ENCODE results near the gene TRPM4. TPM values are rescaled to one million over a fixed set of nuclear protein-coding genes. Genes with fewer than 3 reads are reported as not detected.
A peak's percentile ranks its signal among the peaks of the same experiment; 100 is the strongest.
"Not testable (repeated sequence)": the region's sequence is repeated elsewhere in the genome, so short reads cannot be mapped to it uniquely, and the experiment has no call there.

Gene TRPM4
- total RNA-seq, 6 donors from 2014 or later = 23.9 to 120 (median 49.3) TPM

- H3K27ac ChIP-seq = no peak overlapping the region
- DNase-seq = no peak
- H3K4me3 ChIP-seq = no peak overlapping the region
- 75 to 85% methylated on average over 6 of the region's 6 CpGs for WGBS, 2 donors
- H3K27me3 ChIP-seq = no peaks in the 10 kb centered on the region
- peaks cover 0 to 6% (median 0%) of the 10 kb centered on the region in 4 donors for H3K4me1 ChIP-seq
- no peaks in the 10 kb centered on the region for H3K9me3 ChIP-seq
- no peak for ATAC-seq (ENCODE audit: low FRiP score in 2 of 2)
- H3K36me3 ChIP-seq = no peaks in the 10 kb centered on the region
- TF ChIP-seq CTCF (IDR thresholded peaks at IDR 0.05) (no peak), POLR2AphosphoS5 (IDR thresholded peaks at IDR 0.05) (no peak), EP300 (IDR thresholded peaks at IDR 0.05) (no peak), POLR2A (IDR thresholded peaks at IDR 0.05) (no peak)
Measured at GRCh38 chr19:49222011-49222410, 64.4 kb downstream of the TRPM4 start.

- WGBS, 2 donors = 73 to 79% methylated on average over 4 of the region's 4 CpGs
- no peak for ATAC-seq (ENCODE audit: low FRiP score in 2 of 2)
- Histone ChIP-seq H3K4me3 (no peak overlapping the region), H3K27ac (no peak overlapping the region), H3K4me1 (peaks cover 0 to 6% (median 0%) of the 10 kb centered on the region in 4 donors), H3K36me3 (no peaks in the 10 kb centered on the region), H3K27me3 (no peaks in the 10 kb centered on the region), H3K9me3 (no peaks in the 10 kb centered on the region)
- TF ChIP-seq EP300 (IDR thresholded peaks at IDR 0.05) (no peak), POLR2A (IDR thresholded peaks at IDR 0.05) (no peak), POLR2AphosphoS5 (IDR thresholded peaks at IDR 0.05) (no peak), CTCF (IDR thresholded peaks at IDR 0.05) (no peak)
- no peak for DNase-seq
Measured at GRCh38 chr19:49222528-49222927, 64.9 kb downstream of the TRPM4 start.

- WGBS, 2 donors = 85 to 86% methylated on average over 7 to 9 of the region's 9 CpGs
- ATAC-seq (ENCODE audit: low FRiP score in 2 of 2) = no peak
- no peak for DNase-seq
- Histone ChIP-seq H3K9me3 (no peaks in the 10 kb centered on the region), H3K36me3 (no peaks in the 10 kb centered on the region), H3K4me3 (no peak overlapping the region), H3K27ac (no peak overlapping the region), H3K4me1 (peaks cover 0 to 6% (median 0%) of the 10 kb centered on the region in 4 donors), H3K27me3 (no peaks in the 10 kb centered on the region)
- TF ChIP-seq POLR2AphosphoS5 (IDR thresholded peaks at IDR 0.05) (no peak), POLR2A (IDR thresholded peaks at IDR 0.05) (no peak), EP300 (IDR thresholded peaks at IDR 0.05) (no peak), CTCF (IDR thresholded peaks at IDR 0.05) (no peak)
Measured at GRCh38 chr19:49223472-49223871, 65.9 kb downstream of the TRPM4 start.

GRCh38 chr19:49224441-49224840 is 66.8 kb downstream of the TRPM4 start:
- H3K27me3 ChIP-seq; H3K4me3 ChIP-seq; ATAC-seq (ENCODE audit: low FRiP score in 2 of 2); H3K4me1 ChIP-seq; H3K36me3 ChIP-seq; H3K9me3 ChIP-seq; H3K27ac ChIP-seq; DNase-seq: not testable (repeated sequence)
- WGBS, 2 donors = 84 to 88% methylated on average over 10 to 11 of the region's 11 CpGs

- no peaks in the 10 kb centered on the region for H3K36me3 ChIP-seq
- no peak overlapping the region for H3K4me3 ChIP-seq
- H3K27me3 ChIP-seq = no peaks in the 10 kb centered on the region
- H3K4me1 ChIP-seq = peaks cover 0 to 6% (median 0%) of the 10 kb centered on the region in 4 donors
- H3K9me3 ChIP-seq = no peaks in the 10 kb centered on the region
- DNase-seq (peak in 1 of 2 donors; percentile 42), ATAC-seq (ENCODE audit: low FRiP score in 2 of 2) (peak in 1 of 2 donors; percentile 57)
- TF ChIP-seq POLR2AphosphoS5 (IDR thresholded peaks at IDR 0.05) = no peak
- TF ChIP-seq CTCF (IDR thresholded peaks at IDR 0.05) = peak in 4 of 6 experiments; percentile 23 to 43 (median 32)
- H3K27ac ChIP-seq = no peak overlapping the region
- WGBS, 2 donors = 16 to 26% methylated on average over 8 of the region's 8 CpGs
Measured at GRCh38 chr19:49224879-49225278, 67.3 kb downstream of the TRPM4 start.

Data from upper lobe of left lung (tissue), 6 donors.